ENCODE results near the gene IER5L.

The IER5L gene

DNA sequence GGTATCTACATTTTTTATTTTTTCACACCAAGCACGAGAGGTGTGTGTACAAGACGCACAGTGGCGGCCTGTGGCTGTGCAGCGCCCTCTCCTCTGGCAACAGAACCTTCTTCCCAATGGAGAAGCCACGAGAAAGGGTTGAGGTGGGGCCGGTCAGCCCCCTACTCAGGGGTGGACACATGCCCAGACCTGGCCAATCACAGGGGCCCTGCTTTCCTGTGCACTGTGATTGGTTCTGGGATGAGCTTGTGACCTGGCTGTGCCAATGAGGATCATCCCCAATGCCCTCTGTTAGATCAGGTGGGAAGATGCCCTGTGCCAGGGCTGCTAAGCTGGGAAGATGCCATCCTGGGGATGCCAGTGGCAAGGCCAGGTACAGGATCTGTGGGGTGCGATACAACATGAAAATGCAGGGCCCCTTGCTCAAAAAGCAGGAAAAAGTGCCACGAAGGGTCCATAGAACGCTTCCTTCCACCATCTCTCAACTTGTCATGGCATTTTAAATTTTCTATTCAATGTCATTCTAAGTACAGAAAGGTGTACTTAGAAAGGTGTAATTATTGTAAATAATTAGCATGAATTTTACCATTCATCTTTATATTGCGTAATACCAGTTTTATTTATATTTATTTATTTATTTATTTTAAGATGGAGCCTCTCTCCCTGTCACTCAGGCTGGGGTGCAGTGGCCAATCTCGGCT is 15.4 kb downstream of the IER5L start:
- no peak for DNase-seq

- DNase-seq = no peak
Observed at GRCh38 chr9:129161534-129161837, 16.6 kb downstream of the IER5L start.

- DNase-seq = no peak
Observed at GRCh38 chr9:129160712-129161533, 17.1 kb downstream of the IER5L start.

- no peak for DNase-seq
Observed at GRCh38 chr9:129156163-129156562, 21.9 kb downstream of the IER5L start.

DNA sequence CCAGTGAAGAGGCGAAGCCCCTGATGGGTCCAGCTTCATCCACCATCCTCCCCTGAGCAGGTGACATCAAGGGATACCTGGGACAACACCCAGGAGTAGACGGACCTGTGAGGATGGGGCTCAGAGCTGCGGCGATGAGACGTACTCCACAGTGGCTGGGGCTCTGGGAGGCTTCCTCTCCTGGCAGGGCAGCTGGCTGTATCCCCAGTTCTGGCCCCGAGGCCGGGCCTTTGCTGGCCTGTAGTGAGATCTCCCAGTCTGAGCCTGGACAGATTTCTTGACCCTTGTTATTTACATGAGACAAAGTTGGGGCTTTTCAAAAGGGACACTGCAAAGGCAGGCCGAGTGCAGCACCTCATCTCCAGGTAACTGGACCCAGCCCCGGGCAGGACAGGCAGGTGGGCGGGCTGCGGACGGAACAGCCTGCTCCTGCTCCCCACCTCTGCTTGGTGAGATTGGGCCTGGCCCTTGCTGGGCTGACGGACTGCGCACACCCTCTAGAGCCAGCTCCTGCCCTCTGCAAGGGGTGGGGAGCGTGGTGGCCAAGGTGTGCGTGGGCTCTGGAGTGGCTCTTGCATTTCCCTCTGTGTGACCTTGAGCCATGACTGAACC is 23.1 kb downstream of the IER5L start:
- no peak for DNase-seq

DNA sequence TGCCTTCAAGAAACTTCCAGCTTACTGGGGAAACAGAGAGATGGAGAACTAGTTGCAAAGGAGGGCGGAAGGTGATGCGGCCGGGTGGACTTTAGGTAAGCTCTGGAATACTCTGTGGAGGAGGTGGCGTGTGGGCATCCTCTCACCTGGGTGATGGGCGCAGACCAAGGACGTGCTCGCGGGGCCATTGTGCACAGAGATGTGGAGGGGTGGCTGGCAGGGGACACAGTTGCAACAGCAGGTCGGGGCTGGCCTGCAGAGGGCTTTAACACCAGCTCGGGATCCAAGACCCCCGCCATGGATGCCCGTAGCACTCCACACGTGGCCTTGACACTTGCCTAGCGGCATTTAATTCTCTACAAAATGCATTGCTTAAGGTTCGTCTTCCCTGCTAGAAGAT is 26.6 kb downstream of the IER5L start:
- DNase-seq = no peak

- DNase-seq = no peak
Observed at GRCh38 chr9:129150672-129151211, 27.3 kb downstream of the IER5L start.

- no peak for DNase-seq
Observed at GRCh38 chr9:129150122-129150521, 27.9 kb downstream of the IER5L start.

GRCh38 chr9:129149442-129149841 is 28.6 kb downstream of the IER5L start:
- no peak for DNase-seq

GRCh38 chr9:129148463-129149204 is 29.4 kb downstream of the IER5L start:
- DNase-seq = no peak

DNA sequence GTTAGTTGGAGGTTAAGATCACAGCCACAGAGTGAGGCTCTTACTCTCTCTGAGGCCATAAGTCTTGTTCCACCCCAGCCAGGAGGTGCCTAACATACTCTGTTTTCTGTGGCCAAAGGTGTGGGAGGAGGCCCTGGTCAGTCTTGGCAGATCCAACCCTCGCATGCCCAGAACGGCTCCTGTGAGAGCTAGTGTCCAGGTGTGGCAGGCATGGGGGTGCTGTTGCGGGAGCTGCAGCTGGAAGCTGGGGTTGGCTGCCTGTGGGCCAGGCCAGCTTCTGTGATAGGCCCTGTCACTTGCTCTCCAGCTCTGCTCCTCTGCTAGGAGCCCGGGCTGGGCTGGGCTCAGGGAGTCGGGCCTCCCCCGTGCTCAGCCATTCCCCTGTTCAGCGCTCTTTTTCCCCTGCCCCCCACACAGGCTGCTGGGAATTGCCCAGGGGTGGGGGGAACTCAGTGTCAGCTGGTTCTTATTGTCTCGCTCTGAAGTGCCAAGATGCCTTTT is 31.6 kb downstream of the IER5L start:
- DNase-seq = no peak

DNA sequence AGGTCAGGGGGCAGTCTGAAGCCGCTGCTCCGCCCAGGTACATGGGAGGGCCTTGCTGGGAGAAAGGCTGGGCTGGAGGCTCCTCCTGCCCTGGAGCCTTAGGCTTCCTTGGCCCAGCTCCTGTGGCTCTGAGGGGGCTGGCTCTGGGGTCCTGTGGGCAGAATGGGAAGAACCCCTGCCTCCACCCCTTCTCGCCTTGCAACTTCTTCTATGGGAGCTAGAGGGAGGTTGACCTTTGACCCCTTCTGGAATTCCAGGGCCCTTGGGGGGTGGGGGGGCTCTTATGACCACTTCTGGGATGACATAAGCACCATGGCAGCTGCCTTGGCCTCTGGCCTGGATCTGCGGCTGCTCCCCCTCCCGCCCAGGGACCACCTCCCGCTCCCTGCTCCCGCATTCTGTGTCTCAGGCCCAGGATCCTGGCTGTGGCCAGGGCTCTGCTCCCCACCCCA is 32.2 kb downstream of the IER5L start:
- no peak for DNase-seq

GRCh38 chr9:129145316-129145715 is 32.7 kb downstream of the IER5L start:
- no peak for DNase-seq

DNA sequence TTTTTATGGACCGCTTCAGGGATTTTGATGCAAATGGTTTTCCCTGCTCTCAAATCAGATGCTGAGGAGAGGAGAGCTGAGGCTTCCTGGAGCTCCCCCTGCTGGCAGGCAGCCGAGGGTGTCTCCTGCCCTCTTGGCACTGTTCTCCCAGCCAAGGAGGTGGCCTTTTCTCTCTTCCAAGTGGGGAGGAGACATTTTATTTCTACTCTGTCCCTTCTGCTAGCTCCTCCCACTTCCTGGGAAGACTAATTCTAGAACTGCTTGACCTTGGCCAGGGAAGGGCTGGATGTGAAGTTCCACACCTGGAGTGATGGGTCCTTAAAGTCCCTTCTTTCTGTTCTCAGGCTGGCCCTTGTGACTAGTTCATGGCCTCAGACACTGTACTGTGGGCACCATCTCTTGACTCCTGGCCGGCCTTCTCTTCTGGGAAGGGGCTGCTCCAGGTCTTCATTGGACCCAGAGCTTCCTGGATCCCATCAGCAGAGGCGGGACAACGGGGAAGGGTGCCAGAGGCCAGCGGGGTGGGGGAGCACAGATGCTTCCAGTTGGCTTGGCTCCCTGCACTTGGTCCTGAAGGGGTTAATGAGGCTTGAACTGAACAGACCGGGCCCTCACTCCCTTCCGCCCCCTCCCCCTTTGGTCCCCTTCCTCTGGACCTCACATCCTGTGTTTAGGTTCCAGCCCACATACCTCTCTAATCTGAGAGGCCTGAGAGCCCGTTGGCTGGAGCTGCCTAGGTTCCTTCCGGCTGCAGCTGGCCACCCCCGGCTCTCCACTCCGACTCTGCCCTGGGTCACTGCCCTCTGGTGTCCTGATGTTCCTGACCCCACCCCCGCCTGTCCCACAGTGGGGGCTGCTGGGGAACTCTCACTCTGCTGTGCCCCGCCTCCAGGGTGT is 34.8 kb downstream of the IER5L start:
- peak; percentile 83 for DNase-seq

- DNase-seq = no peak
Observed at GRCh38 chr9:129142138-129142935, 35.7 kb downstream of the IER5L start.

DNA sequence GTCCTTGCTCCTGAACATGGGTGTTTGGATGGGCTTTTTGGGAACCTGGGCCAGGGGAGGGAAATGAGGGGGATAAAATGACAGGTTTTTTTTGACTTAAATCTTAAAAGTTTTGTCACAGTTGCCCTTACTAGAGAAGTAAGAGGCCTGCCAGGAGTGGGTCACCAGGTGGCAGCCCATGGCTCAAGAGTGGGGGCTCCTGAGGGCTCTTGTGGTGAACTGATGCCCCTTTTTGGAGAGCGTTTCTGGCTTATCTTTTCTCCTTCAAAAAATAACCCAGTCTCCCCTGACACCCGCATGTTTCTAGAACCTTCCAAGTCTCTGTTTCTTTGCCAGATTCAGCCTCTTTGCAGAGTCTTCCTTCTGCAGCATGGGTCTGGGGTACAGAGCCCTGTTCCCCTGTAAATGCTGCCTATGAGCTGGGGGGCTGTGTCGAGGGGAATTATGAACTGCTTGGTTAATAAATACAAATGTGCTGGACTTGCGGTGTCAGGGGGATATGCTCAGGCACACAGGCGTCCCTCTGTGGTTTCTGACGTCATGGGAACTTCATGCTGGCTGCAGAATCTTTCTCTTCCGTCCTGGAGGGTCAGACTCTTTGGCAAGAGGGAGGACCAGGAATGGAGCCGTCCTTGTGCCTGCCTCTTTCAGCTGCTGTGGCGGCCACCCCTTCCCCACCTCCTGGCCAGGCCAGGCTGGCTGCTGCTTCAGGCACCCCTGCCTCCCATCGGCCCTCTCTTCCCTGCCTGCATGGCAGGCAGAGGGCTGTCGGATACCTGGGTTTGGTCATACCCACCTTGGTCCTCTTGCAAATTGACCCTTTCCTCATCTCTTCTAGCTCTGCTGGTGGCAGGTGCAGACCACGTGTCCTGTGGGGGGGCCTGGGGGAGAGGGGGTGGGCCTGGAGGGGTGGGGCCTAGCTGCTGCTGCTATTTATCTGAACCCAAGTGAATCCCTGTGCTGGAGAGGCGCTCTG is 36.7 kb downstream of the IER5L start:
- peak; percentile 66 for DNase-seq

- DNase-seq = peak; percentile 83
Observed at GRCh38 chr9:129140397-129141065, 37.5 kb downstream of the IER5L start.

DNA sequence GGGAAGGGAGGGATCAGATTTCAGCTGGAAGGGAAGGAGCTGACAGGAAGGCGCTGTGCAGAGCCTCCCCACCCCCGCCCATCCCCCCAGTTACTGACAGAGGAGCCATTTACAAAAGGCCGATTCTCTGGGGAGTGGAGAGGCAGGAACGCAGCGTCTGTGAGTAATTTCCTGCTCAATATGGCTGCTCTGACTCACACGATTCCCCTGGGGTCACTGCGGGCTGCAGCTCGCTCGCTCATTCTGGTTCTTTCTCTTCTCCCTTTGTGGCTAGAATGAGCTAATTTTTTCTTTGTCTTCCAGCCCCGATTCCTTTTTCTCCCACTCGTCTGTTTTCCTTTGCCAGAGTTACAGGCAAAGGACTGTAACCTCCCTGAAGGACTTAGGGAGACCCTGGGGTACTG is 38.1 kb downstream of the IER5L start:
- no peak for DNase-seq

Measured in right kidney (tissue), 1 donor.